ENCODE data around the gene ARMCX6.
"Not testable (repeated sequence)": the region's sequence is repeated elsewhere in the genome, so short reads cannot be mapped to it uniquely, and the experiment has no call there.

Gene ARMCX6

DNA sequence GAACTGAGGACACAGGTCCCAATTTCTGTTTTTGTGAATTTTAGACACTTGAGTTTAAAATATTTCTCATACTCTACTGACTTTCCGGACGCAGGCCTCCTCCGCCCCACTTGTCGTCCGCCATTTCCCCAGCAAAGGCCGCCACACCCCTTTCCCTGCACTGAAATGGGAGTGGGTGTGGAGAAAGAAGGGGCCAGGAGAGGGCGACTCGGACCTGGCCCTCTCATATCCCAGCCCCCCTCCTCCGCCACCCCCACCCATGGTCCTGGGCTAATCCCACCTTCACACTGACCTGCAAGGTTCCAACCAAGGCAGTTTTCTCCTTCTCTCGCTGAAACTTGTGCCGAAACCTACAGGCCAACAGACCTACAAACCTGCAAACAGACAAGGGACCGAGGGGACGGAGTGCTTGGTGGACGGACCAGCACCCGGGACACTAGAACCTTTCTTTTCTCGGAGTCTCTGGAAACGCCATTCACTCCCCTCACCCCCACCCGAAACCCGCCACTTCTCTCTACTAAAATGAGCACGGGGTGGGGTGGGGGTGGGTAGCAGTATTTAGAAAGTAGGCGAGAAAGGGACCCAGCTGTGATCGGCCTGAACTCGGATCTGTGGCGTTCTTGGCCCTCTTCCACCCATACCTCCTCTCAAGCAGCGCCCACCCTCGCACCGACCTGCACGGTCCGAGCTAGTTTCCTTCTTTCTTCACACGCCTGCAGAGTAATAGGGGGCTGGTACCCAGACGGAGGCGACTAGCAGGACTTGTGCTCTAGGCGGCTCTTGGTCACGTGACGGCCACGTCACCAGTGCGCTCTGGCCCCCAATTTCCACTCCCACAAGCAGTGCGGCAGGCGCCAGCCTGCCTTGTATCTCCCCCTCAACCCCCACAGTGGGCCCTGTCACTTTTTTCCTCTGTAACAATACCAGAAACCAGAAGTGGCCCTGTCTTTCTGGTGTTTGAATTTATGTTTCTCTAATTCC lies at the start of gene ARMCX6:
Gene ARMCX6 (minus strand): TSS at position 790 of the 981 bp plus-strand sequence. CDS start 1,380 bp downstream, outside the sequence.
- DNase-seq (ENCODE audit: low spot score) = peak; percentile 83

DNA sequence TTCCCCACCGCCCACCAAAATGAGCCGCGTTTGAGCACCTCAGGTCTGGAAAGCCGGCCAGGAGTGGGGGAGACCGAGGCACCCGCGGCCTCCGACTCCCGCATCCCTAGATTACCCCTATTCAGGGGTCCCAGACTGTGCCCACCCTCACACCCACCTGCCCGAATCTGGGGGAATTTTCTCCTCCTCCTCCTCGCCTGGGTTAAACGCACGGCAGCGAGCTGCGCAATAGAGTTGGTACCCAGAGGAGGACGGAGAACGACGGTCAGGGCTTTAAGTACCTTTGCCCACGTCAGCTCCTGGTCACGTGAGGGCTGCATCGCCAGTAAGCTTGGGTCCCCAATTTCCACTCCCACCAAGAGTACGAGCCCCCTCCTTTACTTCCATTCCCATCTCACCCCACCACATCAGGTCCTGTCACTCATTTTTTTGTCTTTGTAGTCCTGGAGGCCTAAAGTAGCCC lies 41.8 kb upstream of the ARMCX6 start, which contains the start of gene ARMCX2:
Gene ARMCX2 (minus strand): TSS at position 250 of the 463 bp plus-strand sequence. CDS start 2,262 bp downstream, outside the sequence.
- peak; percentile 85 for DNase-seq (ENCODE audit: low spot score)

GRCh38 chrX:101658661-101659491 lies 41.1 kb upstream of the ARMCX6 start:
- DNase-seq (ENCODE audit: low spot score) = peak; percentile 69

DNA sequence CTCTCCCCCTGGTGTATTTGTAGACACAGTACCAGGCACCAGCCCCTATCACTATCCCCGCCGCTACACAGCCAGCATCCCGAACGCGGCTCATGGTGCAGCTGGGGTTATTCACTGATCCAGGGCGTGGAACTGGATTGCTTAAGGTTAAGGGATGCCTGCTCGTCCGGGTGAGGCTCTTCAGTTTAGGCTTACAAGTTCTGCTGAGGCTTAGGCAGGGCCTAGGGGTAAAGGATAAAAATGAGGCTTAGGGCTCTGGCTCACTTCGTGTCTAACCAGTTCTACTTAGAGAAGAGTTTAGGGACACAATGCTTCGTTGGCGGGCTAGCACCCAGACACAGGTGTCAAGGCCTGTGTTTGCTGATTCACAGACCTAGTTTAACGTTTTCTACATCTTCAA lies 39.7 kb upstream of the ARMCX6 start:
- DNase-seq (ENCODE audit: low spot score) = no peak

GRCh38 chrX:101656817-101657216 lies 39.0 kb upstream of the ARMCX6 start:
- DNase-seq (ENCODE audit: low spot score) = no peak

DNA sequence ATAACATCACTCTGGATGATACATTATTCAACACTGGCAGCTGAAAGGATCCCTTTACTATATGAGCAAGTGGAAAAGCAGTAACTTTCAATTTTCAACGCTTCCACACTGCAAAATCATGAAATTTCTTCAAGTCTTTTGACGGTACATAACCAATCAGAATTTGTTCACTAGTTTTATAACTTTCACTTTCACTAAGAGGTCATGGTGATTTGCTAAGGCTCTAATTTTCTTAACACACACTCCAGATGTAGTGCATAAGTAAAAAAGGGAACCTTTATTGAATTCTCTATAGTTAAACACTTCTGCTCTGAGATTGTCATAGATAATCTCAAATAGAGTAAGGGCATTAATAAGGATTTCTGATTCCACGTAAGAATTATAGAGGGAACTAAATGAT lies 37.7 kb upstream of the ARMCX6 start:
- DNase-seq (ENCODE audit: low spot score) = no peak

DNA sequence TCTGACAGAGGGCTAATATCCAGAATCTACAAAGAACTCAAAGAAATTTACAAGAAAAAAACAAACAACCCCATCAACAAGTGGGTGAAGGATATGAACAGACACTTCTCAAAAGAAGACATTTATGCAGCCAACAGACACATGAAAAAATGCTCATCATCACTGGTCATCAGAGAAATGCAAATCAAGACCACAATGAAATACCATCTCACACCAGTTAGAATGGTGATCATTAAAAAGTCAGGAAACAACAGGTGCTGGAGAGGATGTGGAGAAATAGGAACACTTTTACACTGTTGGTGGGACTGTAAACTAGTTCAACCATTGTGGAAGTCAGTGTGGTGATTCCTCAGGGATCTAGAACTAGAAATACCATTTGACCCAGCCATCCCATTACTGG lies 29.9 kb upstream of the ARMCX6 start:
- not testable (repeated sequence) for DNase-seq (ENCODE audit: low spot score)

- no peak for DNase-seq (ENCODE audit: low spot score)
Observed at GRCh38 chrX:101642093-101642492, 24.3 kb upstream of the ARMCX6 start.

GRCh38 chrX:101639583-101639982 lies 21.8 kb upstream of the ARMCX6 start:
- no peak for DNase-seq (ENCODE audit: low spot score)

DNA sequence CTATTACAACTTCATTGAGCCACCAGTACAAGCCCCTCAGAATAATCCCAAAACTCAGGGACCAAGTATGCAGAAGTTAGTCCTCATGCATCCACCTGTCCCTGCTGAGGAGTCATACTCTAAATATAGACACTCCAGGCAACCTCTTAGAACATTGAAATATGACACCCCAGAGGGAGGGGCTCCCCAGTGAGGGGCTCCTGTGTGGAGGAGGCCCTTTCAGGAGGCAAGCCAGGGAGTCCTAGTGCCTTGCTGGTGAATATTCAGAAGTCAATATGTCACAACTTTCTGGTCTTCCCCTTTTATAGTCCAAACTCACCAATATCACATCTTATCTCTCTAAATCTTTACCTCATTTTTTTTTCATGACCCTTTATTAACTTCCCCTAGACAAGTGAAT lies 1.6 kb upstream of the ARMCX6 start:
- DNase-seq (ENCODE audit: low spot score) = no peak

- DNase-seq (ENCODE audit: low spot score) = no peak
Observed at GRCh38 chrX:101605728-101606127, 12.1 kb downstream of the ARMCX6 start.

DNA sequence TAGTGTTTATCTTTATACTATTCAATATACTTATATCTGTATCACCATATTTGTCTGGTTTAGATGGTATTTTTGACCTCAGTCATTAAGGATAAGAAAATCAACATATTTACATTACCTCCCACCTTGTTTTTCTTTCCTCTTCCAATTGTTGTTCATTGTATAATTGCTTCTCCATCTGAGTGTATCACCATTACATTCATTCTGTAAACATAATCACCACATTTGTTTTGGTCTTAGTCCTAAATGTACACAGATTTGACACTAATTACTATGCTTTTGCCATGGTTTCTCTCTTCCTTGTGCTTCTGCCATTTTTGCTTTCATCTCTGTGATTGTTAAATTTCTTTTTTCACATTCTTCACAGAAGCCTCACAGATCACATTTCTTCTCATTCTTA lies 12.7 kb downstream of the ARMCX6 start:
- DNase-seq (ENCODE audit: low spot score) = no peak

GRCh38 chrX:101602077-101602476 lies 15.7 kb downstream of the ARMCX6 start:
- no peak for DNase-seq (ENCODE audit: low spot score)

- not testable (repeated sequence) for DNase-seq (ENCODE audit: low spot score)
Observed at GRCh38 chrX:101599592-101599991, 18.2 kb downstream of the ARMCX6 start.

DNA sequence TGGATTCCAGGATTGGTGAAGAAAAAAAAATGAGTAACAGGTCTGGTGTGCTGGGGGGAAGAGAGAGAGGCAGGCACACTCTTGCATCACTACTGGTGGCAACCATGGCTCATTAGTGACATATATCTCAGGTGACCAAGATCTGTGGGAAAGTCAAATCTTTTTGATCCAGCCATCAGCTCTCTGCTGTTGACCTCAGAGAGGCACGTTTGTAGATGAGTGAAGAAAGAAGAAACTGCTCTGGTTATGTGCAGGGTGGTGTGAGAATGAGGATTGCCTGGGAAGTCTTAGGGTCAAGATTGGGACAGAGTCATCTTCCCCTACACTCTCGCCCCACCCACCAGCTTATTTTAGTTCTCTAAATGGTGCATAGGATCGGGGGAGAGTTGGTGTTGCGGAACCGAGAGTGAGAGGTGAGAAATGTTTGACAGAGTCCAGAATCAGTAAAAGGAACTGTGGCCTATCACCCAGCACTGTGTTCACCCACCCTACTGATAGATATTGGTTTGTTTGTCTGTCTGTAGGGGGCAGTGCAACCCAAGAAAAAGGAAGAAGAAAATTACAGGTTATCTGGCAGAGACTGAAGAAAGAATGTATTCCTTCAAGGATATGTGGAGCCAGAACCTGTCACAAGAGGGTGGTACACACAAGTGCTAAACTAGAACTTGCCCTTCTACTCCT lies 21.9 kb downstream of the ARMCX6 start:
- peak; percentile 72 for DNase-seq (ENCODE audit: low spot score)

Measured in cerebellar cortex (tissue), 1 donor.